Amygdala (tissue), 56 donors: ENCODE results near the gene RFTN1.

ENCODE experiments used
- DNase-seq, 56 donors: peaks; one replicate each; lab custom pipeline; 2025; lab: John Stamatoyannopoulos, UW

The RFTN1 gene

DNA sequence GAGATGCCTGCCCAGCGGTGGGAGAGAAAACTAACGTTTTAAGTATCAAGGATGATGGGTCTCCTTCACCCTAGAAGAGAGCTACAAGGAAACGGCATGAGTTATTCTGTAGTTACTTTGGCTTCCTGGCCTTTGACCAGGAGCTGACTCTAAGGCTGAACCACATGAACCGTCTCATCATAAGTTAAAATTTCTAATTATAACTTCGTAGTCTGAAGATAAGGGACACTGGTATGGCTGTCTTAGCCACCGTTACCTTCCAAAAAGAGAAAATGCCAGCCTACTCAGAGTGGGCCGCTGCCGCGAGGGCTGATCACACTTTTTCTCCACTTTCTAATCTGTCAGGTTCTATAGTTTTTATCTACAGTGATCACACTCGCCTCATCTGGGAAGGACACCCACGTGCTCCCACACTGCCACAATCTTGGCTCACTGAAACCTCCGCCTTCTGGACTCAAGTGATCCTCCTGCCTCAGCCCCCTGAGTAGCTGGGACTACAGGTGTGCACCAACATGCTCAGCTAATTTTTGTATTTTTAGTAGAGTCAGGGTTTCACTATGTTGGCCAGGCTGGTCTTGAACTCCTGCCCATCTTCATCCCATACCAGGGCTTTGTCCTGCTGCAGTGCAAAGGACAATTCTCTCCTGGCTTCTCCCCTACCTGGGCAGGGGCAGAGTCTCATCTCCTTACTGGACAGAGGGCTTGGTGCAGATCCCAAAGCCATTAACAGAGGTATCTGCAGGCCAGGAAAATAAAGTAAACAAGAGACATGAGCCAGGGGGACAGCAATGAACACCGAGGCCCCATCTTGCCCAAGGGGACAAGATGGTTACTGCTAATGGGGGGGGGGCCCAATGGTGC lies 73.4 kb downstream of the RFTN1 start:
- no peak for DNase-seq

DNA sequence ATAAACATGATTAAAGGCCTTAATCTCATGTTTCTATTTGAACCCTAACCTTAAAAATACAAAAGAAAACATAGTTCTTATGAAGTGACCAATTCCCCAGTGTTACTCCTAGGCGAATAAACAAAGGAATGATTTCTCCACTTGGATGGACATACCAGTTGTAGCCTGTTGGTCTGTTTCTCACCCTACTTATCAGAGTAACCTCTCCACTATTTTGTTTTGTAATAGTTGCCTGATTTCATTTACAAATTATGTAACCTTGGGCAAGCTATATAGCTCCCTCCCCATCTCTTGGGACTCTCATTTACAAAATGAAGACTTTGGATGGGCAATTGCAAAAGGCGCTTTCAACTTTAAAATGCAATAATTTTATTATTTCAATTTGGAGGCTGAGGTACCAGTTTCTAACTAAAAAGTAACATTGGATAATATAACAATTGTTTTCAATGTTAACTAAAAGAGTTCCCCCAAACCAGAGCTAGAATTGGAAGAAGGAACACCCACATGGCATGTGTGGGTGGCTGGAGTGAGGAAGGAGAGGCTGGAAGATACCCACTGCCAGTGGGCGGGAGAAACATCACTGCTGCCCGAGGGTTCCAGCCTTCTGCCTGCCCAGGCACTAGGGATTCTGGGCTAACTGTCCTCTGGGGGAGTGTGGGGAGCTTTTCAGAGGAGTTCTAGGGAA lies 74.2 kb downstream of the RFTN1 start:
- DNase-seq = no peak

DNA sequence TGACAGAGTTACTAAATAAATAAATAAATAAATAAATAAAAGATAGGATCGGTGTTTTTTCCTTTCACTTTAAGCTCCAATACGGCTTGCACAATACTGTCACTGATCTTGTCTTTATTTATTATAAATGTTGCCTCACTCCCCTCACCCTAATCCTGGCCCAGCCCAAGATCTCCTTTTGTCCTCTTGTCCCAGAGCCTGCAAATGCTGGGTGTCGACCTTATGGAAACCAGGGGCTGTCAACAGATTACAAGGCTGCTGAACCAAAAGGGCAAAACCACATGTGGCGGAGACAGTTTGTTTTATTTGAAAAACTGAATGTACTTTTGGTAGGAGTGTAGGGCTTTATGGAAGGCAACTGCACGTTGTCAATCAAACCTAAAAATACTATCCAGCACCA lies 75.9 kb downstream of the RFTN1 start:
- DNase-seq = no peak

DNA sequence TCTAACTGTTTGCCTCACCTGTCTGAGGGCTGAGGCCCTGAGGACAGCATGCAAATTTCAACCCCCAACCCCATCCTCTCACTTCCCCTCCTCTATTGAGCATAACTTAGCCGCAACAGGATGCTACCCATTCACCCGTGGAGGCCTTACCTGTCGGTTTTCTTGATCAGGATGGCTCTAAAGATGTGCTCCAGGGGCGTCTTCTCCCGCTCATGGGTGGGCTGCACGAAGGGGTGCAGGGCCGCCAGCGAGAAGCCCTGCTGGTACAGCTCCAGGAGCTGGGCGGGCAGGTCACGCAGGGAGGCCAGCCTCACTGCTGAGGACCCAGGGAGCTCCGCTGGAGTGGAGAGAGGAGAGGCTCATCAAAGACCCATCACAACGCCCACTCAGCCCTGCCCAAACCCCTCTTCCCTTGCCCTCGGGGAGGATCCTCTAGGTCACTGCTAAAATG lies 79.8 kb downstream of the RFTN1 start:
- no peak for DNase-seq

DNA sequence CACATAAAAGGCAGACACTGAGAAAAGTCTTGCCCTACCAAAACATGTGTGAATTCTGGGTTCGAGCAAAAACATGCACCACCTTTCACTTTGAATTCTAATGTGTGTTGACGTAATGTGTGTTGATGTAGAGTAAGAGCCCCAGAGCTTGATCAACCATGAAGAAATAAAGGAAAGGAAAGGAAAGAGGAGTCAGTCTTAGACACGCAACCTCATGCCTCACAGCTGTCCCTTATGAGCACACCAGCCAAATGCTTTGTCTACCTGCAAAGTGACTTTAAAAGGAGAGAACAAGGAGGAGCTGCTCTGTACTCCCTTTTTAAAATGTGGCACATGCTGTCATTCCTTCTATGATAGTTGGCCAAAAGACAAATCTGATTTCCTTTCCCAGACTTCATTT lies 80.8 kb downstream of the RFTN1 start:
- no peak for DNase-seq

DNA sequence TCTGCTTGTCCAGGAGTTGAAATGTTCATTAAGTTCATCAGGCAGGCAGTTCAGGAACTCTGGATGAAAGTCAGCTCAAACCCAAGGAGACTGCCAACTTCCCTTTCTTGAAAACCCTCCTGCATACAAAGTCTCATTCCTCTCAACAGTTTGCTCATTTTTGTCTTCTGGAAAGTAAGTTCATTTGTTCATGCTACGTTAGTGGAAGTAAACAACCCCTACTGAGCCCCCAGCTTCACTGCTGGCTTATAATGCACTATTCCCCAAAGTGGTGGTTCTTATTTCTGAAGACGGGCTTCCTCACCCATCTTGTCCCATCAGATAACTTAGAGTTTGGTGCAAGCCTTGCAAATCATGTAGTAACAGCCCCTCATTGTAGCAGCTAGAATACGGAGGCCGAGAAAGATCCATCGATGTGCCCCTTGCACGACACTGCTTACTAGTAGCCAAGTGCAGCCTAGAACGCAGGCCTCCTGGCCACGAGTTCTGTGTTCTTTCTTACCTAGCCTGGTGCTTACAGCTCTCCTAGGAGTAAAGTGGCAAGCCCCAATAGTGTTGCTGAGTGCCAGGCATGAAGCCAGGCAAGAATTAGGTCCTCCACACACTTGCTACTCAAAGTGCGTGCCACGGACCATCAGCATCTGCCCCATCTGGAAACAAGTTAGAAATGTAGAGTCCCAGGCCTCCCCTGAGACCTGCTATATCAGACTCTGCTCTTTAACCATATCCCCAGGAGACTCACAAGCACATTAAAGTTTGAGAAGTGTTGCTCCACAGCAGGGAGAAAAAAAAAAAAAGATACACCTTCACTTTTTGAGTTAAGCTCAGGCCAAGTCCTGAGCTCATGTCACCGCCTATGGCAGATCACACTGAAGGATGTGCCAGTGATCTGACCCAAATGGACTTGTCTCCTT lies 82.5 kb downstream of the RFTN1 start:
- no peak for DNase-seq

DNA sequence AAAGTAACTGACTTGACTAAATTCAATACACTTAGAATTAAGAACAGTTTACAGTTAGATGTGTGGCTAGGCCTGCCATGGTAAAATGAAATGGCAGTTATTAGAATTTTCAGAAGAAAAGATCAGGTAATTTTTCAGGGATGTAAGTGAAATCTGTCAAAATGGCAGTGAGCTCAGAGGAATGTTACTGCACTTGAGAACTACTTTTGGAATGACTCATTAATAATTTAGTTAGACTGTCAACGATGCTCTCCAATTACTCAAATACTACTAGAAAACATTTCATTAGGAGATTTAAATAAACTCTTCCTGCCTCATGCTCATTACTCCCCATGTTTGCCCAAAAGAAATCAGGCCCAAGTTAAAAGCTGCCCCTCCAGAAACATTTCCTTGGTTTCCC lies 84.4 kb downstream of the RFTN1 start:
- DNase-seq = no peak

DNA sequence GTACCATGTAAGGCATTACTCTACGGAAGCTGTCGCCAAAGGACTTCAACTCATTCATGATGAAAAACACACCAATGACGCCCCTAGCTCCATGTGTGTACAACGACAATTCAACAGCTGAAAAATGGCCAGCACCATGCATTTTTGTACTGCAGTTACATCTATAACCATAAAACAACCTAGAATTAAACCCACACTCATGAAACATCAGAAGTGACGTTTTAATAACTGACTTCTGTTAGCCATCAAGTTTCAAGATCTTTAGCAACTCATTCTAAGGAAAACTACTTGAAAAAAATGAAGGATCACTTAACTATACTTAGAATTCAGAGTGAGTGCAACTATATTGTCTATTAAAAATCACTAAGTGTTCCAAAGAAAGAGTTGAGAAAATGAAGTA lies 84.9 kb downstream of the RFTN1 start:
- no peak for DNase-seq

DNA sequence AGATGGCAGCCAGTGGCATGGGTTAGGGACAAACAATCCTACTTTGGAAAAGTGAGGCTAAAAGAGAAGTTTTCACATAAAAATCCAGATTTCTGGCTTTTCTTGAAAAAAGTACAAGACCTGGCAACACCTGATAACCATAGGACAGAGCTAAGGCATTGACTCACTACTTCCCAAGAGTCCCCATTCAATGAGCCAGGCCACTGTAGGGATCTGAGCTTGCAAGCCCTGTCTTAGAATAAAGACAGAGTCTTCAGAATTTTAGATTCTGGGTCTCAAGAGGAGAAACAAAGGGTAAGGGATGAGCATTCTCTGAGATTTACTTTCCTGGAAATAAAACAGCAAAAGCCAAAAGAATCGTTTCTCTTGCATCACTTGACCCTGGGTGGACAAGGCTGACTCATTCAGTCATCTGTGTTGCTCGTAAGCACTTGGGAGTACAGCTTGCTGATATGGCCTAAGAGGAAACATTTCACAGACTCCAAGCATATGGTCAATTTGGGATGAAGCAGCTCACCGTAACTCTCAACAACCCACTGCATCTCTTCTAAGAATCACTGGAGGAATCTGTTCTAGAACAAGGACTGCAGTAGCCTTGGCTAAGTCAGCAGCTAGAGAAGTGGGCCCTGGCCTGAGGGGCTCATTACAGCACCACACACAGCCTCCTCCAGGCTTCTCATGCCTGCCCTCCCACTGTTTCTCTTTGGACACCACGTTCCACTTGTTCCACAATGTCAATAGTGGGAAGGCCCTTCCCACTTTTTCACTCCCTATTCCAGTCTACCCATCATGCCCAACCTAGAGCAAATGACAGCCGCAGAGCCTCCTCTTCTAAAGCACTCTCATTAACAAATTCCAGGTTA lies 86.2 kb downstream of the RFTN1 start:
- DNase-seq = no peak

DNA sequence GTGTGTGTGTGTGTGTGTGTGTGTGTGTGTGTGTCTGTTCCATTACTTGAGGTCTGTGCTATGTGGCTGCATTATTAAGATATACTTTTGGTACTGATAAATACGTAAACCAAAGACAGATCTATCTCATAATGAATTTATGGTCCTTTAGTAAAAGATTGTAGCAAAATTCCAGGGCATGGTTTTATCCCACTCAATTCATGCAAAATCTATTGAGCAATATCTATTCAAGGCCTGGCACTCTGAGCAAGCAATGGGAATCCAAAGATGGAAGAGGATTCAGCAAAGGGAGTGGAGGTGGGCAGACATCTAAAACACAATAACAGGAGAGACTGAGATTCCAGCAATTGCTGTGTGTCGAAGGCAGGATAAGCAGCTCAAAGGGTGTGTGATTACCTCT lies 86.8 kb downstream of the RFTN1 start:
- no peak for DNase-seq

DNA sequence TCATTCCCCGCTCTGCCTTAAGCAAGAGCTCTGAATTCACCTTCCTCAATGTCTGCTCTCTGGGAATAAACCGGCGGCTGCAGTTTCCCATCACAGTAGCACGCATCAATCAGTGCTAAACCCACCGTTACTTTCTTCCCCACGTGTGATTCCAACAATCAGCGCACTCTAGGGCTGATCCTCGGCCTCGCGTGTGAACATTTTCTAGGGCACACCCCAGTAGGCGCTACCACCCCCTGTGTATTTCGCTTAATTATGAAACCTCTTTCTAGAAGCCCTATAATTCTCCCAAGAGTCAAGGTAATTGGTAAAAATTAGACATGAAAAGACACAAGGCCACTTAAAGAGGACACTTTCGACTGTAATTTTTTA lies 87.5 kb downstream of the RFTN1 start:
- no peak for DNase-seq

DNA sequence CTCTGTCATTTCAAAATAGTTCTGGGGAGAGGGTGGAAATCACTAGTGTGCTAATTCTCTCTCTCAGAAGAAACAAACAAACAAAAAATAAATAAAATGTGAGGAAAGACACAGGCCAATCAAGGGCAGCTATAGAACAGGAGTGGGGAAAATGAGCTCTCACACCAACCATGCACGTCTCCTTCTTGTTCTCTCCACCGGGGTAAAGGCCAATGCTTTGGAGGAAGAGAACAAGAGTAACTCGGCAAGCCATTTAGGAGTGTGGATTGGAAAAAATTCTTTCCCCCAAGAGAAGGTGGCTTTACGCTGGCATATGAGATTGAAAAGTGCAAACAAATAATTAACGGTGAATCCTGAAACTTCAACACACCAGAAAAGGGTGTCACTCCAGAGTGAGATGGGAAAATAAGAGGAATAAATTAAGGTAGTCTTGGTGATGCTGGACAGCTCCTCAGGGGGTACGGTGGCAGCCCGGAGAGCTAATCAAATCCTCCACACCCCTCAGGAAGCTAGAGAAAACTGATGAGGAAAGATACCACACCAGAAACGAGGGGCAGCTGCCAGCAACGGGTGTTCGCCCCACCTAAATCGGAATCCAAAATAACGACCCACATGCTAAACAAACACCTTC lies 88.0 kb downstream of the RFTN1 start:
- no peak for DNase-seq

DNA sequence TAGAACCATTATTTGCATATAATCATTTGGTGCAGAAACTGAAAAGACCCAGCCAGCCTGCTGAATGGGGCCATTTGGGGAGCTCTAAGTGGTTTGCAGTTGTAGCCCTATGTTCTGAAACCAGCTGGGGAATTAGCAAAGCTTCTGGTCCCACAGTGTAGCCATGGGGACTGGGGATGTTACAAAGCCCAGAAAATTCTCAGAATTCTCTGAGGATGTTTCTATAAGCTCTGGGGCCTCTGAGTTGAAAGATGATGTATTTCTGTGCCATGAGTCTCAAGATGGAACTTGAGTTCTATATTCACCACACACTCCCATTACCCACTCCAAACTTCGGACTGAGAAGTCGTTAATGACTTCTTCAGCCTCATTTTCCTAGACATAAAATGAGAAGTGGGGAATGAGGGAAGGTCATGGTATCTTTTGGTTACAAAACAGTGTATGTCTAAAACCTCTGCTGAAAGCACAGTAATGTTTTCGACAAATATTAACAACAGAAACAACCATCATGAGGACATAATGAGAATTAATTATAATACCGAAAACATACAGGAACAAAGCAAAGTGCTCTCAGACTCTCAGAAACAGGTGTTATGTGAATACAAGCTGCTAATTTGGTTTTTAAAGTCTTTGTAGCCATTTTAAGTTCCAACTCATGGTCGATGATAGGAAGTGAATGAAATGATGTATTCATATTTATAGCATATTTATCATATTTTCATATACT lies 89.4 kb downstream of the RFTN1 start:
- no peak for DNase-seq

DNA sequence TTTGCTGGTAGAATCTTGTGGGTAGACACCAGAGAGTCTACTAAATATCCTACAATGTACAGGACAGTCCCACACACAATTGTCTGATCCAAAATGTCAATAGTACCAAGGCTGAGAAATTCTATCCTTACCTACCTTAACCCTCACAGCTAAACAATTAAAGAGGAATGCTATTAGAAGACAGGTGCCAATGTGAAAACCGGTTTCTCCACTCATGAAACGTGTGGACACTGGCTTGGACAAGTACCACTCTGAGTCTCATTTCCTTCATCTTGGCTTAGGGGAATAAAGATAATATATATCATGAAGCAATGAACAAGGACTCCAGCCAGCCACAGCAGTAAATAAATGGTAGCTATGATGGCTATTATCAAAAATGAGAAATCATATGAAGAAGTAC lies 90.2 kb downstream of the RFTN1 start:
- no peak for DNase-seq

DNA sequence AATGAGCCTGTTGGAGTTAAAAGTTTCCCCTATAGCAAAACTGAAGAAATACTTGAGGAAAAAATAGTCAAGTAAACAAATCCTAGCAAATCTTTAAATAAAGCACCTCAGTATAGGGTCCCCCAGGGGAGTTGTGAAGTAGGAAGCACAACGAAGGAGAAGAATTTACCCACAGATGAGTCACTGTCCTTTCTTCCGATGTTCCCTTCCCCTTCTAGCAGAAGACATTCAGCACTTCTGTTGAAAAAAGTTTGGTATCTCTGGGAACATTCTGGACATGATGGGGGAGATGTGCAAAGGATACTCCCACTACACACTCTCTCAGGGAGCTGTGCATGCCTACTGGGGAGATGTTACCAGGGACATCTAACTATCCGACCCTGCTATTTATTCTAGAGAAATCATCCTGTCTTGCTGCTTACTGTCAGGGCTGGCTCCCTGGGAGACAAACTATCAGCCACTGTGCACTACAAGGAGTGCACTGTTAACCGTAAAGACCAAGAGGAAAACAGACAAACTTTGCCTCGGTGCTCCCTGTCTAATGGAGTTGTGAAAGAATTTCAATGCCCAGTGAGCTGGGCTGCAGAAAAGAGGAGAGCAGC lies 93.8 kb downstream of the RFTN1 start:
- DNase-seq = no peak

DNA sequence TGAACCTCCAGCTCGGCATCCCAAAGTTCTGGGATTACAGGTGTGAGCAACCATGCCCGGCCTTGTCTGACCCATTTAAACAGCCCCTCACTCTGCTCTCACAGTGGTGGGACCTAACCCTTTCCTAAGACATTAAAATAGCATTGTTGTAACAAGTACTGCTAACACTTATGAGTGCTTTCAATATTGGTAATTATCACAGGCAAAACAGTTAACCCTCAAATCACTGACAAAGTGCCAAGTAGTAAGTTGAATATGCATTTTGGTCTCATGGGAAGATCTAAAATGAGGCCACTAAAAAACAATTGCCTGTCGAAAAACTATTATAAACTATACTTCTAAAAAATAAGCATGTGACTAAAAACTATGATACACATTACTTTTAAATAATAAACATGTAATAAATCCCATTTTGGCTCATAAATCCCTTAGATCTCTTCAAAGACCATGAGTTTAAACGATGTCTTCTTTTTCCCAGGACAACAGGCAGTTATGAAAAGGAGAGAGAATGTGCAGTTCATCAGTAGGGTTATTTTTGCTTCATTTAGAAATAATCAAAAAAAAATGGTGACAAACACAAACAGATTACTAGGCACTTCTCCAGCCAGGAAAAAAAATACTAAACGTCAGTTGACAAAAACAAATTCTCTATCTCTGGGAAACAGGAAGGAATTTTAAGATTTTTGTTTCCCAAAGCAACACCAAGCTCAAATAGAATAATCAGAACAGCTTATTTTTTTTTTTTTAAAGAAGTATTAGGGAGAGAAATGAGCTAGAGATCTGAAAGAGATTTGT lies 95.4 kb downstream of the RFTN1 start:
- DNase-seq = no peak

DNA sequence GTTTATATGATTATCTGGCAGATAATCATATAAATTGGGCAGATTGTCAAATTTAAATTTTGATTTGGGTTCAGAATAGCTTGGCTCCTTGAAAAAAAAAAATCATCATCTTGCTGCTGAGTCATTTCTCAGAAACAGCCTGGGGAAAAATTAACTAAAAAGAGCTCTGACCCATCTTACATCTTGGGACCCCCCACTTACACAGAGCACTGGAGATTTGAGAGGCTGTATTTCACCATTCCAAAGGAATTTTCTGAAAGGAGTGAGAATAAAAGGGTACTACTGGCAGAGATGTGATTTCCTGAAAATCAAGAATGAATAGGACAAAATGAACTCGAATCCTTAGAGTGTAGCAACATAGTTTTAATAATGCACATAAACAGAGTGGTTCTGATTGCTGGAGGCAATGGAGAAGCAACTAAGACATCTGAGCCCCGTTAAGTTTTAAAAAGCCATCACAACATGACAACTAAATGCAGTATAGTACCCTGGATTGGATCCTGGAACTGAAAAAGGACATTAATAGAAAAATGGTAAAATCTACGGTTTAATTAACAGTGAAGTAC lies 97.5 kb downstream of the RFTN1 start:
- no peak for DNase-seq
